GM18520 (cell line): Measurements from ENCODE around the gene DGKG.

Source experiments
- ATAC-seq: cut with Tn5 transposase; IDR thresholded peaks from one replicate; pipeline ENCODE4 v1.9.1; 2021; ENCODE audit not compliant: unreplicated experiment

DGKG gene

GRCh38 chr3:186216900-186217819 lies 144.9 kb downstream of the DGKG start:
- no peak for ATAC-seq

DNA sequence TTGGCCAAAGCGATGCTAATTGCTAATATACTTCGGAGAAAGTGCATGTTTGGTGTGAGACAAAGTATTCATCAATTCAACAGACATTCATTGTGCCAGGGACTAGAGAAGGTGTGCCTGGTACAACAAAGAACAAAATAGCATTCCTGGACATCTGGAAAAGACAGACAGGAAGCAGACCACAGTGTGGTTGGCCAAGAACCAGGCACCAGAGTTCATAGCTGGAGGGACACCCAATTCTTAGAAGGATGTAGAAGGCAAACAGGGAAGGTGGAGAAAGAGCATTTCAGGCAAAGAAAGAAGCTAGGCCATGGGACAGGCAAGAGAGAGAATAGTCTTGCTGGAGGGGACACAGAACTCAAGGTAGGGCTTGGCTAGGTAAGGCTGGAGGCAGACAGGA lies 147.4 kb downstream of the DGKG start:
- no peak for ATAC-seq

DNA sequence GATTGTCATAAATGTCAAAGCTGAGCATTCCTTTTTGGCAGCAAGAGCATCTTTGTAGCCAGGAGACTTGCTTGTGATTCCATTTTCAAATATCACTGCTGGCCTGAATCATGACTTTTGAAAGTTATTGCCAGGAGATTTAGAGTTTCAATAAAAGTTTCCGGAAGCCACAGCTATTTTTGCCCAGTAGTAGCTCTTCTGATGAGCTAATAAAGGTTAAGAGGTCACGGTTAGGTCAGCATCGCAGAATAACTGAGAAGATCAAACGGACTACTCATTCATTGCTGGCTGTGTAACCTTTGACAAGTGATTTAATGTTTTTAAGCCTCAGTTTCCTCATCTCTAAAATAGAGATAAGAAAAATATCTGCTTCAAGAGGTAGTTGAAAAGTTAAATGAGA lies 148.1 kb downstream of the DGKG start:
- no peak for ATAC-seq

- ATAC-seq = no peak
These were observed 149.4 kb downstream of the DGKG start for GRCh38 chr3:186212611-186213010.

DNA sequence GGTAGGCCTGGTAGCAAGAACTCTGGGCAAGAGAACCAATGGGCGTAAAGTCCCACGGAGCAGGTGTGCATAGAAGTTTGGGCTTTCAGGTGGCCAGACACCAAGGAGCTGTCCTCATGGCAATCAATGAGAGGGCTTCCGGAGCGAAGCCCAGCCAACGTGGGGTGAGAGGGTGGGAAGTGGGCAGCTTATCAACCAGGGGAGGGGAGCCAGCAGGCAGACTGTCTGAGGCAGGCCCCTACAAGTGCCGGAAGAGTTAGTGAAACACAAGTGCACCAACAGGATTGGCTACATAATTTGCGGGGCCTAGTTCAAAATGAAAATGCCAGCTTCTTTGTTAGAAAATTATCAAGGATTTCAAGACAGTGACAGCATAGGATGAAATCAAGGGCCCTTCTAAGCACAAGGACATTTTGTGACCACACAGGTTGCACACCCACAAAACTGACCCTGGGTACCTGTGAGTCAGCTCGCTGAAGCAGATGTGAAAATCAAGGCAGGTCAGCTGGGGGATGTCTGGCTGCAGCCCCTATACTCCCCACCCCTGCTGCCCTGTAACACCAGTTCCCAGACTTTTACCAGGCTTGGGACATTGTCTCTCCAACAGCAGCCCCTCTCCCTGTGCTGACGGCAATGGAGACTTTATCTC lies 151.1 kb downstream of the DGKG start:
- ATAC-seq = no peak

GRCh38 chr3:186209810-186210752 lies 152.0 kb downstream of the DGKG start:
- no peak for ATAC-seq

GRCh38 chr3:186208296-186208989 lies 153.6 kb downstream of the DGKG start:
- no peak for ATAC-seq

DNA sequence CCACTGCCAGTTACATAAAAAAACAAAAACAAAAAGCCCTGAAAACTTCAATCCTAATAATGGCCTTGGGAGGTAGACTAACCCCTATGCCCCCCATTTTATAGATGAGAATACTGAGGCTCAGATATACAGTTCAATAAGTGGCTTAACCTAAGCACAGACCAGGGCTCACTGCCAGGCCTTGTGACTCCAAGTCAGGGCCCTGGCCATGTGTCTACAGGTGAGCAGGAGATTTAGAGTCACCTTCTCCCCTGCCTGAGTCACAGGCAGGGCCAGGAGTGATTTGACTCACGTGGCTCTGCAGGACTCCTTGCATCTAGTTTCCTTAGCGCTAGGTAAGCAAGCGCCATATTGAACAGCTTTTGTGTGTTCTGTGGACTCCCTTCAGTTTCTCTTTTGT lies 154.5 kb downstream of the DGKG start:
- no peak for ATAC-seq

DNA sequence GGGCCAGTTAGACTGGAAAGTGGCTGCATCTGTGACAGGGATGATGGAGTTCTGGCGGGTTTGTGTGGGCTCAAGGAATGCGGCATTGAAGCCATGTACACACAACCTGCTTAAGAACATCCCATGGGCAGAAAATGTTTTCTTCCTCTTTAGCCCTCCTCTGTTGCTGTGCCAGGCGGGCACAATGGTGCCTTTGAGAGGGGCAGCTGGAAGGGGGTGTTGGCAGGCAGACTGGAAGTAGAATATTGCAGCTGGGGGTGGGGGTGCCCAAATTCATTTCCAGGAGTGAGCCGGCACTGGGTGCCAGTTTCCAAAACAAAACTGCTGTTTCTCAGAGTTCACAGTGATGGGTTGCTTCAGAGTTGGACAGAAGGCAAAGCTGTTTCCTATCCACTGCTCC lies 161.3 kb downstream of the DGKG start:
- ATAC-seq = no peak

GRCh38 chr3:186198442-186198841 lies 163.6 kb downstream of the DGKG start:
- ATAC-seq = no peak

- ATAC-seq = no peak
These were observed 167.6 kb downstream of the DGKG start for GRCh38 chr3:186194451-186194811.

- ATAC-seq = no peak
These were observed 168.2 kb downstream of the DGKG start for GRCh38 chr3:186193534-186194450.

DNA sequence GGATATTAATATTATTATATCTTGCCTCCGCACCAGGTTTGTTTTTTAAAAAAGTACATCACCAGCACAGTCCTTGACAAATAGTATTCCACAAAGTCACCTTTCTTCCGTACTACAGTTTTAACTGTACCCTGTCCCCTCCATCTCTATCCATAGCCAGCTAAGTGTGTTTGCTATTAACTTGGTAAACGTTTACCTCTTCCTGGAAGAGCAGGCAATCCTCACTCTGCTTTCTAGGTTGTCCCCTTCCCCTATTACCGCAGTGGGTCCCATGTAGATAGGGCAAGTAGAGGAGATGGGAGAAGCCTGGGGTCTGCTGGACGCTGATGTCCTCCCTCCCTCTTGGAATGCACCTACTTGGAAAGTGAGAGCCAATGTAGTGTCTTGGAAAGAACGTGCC lies 169.2 kb downstream of the DGKG start:
- ATAC-seq = no peak

DNA sequence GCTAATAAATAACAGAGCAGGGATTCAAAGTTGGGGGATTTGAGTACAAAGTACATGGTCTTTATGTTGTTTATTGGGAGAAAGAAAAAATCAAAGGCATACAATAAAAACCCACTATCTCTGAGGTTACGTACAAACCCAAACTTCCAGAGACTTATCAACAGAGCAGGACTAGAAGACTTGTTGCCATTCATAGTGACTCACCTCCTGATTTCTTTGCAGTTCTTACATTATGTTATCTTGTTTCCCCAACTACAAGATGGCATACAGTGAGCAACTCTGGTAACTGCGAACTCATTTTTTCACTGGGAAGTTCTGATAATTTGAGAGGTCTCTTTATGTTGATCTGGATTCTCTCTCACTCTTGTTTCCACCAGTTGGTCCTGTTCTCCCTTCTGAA lies 172.5 kb downstream of the DGKG start:
- no peak for ATAC-seq

DNA sequence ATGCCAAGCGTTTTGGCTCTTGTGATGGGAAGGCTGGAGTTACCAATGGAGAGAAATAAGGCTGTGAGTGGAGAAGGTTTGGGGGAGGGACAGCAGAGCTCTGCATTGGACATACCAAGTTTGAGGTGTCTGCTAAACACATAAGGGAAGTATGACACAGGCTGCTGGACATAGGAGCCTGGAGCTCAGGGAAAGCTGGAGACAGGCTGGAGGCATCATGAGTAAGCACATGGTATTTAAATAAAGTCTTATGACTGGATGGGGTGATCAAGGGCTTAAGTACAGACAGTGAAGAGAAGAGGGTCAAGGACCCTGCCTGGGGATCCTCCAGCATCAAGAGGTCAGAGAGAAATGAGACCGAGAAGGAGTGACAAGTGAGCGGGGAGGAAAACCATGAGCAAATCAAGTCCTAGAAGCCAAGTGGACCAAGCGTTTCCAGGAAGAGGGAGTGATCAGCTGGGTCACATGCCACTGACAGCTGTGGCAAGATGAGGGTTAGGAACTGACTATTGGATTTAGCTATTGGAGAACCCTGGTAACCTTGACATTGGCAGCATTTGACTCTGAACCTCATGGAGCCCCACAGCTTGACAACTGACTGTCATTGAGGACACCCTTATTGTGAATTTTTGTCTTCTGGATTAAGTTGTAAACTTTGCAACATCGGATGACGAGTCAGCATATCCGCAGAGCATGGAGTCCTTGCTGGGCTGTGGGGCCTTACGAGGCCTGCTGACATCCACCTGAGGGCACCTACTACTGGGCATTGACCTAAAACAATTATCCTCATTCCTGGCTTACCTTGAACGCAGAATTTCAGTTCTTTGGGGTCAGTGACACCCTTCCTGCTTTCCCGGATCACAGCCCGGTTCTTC lies 174.4 kb downstream of the DGKG start:
- no peak for ATAC-seq

DNA sequence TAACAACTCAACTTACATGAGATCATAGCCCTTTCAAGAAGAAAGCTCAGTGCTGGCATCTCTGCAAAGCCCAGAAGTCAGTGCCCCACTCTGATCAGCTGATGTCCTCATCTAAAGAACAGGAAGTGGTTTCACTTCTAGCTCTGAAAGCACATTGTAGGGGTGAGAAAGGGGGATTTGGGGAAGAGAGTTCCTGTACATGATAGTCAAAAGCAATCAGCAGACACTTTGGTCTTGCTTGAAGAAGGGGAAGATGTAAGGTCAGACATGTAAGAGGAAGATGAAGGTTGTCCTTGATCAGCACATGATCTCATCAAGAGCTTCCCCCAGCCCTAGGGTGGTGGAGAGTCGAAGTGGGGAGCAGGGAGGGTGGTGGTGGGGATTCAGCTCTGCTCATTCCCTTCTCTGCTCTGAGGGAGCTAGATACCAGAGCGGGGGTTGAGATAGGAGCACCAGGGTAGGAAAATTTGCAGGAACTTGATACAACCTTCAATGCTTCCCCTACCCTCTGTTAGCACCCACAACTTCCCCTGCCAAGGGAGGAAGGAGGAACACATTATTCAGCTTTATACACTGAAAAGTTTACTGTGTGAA lies 176.7 kb downstream of the DGKG start:
- ATAC-seq = no peak

- ATAC-seq = no peak
These were observed 178.0 kb downstream of the DGKG start for GRCh38 chr3:186184021-186184420.

DNA sequence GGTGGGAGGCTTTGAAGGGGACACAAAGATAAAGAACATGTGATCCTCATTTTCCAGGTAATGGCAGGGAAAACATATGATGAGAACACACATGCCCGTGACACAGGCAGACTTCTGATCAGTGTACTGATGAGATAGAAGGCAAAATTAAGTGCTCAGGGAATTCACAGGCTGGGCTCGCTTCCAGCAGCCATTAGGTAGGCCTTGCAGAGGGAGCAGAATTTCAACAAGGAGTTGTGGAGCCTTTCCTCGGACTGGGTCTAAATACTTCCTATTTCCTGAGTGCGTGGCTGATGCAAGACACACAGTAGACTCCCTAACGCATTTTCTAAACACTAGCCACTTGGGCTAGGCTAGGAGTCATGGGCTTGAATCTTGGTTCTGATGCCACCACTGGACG lies 179.2 kb downstream of the DGKG start:
- no peak for ATAC-seq
